GM19372 (cell line): ENCODE results near the gene DGKI.

Experiments
- ATAC-seq: cut with Tn5 transposase; IDR thresholded peaks from one replicate; pipeline ENCODE4 v1.9.1; 2021; ENCODE audit warnings: mild to moderate bottlenecking, low read depth, moderate library complexity; ENCODE audit not compliant: unreplicated experiment

Gene DGKI

DNA sequence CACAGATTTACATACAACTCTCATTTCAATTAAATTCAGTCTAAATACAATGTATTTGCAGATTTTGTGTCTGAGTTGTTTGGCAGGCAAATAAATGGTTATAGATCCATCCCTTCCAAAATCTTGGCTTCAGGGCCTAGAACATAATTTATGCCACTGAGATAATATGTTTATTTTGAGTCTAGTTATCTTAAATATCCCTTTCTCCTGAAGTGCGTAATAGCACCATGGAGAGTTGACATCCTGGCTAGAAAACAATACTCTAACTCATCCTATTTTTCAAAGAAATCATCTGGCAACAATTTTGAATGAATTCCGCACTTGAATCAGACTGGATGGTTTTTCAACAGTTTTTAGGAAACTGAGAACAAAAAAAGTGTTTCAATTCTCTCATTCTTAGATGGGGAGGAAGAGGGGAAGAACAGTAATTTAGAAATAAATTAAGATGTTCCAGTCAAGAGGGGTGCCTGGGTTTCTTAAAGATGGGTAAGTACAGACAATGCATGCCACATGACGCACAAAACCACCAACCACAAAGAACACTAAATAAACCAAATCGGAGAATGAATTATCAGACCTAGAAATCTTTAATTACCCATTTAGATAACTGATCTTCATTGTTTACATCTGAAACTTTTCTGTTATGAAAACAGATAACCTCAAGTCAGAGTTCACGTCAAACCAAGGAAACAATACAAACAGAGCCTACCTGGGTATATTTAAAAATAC, 274.6 kb downstream of the DGKI start:
- no peak for ATAC-seq

DNA sequence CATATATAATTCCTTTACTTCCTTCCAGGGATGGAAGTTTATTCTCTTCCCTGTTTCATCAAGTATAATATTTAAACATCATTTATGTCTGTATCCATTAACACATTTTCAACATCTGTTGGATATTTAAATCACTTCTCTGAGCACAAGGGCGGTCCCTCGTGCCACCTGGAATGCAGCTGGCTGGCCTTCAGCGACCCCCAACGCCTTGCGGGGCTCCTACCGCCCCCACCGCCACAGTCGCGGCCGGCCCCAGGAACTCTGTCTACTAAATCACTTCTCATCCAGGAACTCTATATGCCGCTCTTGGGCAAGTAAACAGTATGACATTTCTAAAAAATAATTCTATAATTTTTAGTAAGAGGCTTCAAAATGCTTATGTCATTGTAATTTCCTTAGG, 282.1 kb downstream of the DGKI start:
- ATAC-seq: no peak

DNA sequence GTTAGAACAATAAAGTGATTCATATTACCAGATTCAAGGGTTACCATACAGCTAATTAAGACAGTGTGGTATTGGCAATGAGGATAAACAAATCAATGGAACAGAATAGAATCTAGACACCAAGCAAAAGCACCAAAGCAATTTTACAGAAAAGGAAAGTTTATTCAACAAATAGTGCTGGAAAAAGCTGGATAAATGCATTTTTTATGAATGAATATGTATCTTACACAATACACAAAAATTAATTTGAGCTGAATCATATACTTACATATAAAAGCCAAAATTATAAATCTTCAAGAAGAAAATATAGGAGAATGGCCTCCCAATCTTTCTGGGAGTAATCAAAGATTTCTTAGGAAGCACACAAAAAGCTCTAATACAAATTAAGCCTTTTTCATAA, 282.8 kb downstream of the DGKI start:
- no peak for ATAC-seq

DNA sequence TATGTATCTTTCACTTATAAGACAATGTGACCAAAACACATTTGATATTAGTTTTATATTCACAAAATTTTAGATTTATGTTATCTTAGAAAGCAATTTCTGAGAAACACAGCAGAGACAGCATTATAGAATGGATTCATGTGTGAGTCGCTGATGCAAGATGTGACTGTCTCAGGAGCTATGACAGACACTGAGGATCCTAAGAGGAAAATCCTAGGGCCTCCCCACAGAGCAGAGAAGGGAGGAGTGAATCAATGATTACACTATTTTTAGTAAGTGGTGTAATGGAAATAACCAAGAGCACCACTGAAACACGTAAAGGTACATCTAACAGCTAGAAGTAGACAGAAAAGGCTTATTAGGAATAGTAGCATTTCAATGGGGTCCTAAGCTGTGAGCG, 299.3 kb downstream of the DGKI start:
- no peak for ATAC-seq

DNA sequence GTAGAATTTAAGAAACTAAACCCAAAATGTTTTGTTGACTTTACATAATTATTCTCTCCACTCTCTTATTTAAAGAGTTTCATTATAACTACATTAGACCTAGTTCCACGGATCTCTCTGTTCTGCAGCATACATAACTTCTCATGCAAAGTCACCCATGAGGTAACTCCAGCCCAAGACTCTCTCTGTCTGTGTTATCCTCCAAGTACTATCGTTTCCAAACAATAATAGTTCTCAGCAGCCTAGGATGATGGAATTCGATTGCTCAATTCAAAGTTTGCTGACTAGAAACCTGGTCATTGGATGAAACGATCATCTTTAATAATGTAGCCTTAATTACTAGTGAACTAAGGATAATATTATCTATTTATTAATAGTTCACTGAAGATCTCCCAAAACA, 300.1 kb downstream of the DGKI start:
- ATAC-seq: no peak

DNA sequence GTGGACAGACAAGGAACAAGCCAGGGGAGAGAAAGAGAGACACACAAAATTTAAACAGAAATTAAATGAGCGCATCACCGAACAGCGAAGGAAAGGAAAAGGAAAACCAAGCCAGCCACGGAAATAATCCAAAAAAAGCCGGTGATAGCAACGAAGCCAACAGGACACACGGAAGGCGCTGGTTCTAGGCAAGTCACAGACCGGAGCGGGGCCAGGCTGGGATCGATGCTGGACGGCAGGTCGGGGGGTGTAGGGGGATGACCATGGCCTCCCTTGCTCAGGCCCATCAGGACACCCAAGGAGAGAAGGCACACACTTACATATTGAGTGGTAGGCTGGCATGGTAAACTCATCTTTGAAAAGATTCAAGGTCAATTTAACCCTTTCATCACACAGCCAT, 300.8 kb downstream of the DGKI start:
- ATAC-seq: no peak

DNA sequence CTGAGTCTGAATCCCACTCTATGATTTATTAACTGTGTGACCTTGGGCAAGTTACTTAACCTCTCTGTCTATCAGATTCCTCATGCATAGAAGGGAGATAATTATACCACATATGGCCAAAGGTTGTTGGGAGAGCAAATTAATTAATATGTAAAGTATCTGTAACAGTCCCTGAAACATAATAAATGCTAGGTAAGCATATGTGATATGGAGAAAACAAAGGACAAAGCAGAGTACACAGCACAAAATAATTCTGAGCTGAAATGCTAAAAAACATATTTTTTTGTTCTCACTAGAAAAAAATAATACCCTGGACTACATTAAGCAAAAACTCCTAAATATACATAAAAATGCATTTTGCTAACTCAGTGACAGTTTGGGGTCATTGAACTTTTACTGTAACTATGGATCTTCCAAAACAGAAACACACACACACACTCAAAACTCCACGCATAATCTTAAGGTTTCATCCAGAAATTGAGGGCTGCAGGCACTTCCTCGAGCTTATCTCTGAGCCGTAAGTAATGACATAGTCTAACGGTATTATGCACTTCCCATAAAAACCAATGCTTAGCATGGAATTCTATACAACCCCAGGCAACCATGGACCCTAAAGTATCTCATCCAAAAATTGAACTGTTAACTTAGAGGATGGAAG, 301.6 kb downstream of the DGKI start:
- ATAC-seq: no peak

DNA sequence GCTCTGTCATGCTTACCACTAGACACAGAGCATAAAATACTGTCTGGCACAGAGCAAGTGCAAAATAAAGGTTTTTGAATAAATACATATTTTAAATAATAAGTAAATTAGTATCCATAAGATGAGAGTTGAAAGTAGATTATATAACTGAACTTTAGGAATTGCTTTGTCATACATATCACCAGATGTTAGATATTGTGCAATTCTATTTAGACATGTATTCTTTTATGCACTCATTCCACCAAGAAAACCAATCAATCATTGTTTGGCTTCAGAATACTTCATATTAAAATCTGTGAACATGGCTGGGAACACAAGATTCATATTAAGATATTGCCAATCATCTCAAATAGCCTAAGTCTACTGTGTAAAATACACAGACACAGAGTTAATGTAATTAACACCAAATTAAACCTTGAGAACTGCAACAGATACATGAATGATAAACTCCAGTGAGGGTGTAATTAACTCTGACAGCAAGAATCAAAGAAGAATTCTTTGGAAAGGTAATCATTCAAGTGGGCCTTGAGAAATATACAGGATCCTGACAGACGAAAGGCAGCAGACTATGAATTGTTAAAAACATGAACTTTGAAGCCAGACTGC, 302.2 kb downstream of the DGKI start:
- ATAC-seq: no peak

DNA sequence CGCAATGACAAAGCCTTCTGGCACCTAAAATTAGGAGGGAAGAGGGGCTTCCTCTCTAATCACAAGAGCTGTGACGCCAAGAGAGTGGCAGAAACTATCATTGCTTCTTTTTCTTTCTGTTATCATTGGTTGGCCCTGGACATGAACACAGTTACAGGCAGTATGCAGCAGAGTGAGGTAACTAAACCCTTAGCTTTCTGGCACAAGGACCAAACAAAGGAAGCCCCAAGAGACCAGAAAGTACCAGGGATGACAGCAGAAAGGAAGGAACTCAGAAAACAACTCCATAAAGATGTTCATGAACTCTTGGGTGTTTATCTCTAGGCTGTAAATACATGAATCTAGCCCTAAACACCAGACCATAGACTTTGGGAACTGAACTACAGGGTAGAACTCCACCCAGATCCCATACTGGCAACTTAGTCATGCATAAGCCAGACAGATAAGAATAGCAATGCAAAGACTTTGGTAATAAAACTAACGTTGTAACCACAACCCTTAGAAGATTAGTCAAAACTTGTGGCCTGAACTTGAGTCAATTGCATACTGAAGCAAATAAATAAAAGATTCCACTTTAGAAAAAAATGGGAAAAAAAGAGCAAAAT, 307.6 kb downstream of the DGKI start:
- ATAC-seq: no peak

DNA sequence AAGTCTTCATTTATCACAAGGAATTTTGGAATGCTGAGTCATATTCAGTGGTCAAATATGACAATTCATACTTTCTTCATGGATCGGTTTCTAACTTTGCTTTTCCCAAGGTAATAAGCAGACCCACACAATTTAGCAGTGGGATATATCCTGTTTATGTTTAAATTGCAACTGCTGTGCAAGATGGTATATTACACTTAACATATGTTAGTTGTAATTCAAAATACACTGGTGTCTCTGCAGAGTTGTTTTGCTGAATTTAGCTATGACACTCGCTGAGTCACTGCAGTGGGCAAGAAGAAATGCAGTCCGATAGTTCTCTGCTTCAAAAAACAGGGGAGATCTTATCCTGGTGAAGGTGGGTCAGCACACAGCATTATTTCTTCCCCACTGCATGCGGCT, 308.4 kb downstream of the DGKI start:
- no peak for ATAC-seq

DNA sequence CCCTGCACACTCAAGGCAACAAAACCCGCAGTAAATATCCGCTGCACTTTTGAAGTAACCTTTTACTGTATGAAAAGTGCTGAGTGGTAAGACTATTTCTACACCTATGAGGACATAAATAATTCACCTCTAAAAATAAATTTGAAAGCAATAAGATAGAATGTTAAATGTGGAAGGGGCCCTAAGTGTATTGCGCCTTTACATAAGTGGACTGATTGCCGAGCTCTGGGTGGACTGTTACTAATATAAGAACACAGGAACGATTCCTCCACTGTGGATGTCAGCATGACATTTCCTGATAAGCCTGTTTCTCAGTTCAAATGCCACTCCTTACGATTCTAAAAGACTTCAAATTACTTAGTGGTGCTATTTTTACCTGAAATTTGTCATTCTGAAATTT, 311.2 kb downstream of the DGKI start:
- ATAC-seq: no peak

DNA sequence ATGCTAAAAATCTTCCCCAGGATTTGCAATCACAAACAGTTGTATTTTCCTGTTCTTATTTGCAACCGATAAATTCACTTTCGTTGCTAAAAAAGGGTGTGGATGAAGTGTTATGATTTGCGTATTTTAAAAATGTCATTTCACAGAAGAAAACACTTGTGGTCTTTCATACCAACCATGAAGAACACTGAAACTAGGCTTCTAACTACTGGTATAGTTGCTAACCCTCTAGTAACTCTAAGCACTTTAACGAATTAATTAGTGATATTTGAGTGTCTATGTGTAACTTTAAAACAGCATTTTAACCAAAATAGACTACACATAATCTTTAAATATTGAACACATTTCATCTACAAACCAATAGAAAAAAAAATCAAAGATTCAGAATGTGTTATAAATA, 315.1 kb downstream of the DGKI start:
- ATAC-seq: no peak

DNA sequence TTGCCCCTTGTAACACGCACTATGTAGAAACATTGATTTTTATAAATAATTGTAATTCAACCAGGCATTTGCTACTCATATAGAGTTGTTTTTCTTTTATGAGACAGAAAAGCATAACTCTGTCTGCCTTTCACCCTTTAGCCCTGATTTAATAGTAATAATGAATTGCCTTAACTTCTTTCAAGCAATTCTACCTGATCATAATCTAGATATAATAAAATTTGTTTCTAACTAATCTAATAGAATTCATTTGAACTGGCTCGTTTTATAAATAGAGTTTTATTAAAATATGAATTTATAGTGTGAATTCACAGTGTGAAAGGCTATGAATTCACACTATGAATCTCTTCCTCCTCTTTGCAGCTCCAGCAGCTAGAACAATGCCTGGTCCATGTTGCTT, 319.1 kb downstream of the DGKI start:
- ATAC-seq: no peak

DNA sequence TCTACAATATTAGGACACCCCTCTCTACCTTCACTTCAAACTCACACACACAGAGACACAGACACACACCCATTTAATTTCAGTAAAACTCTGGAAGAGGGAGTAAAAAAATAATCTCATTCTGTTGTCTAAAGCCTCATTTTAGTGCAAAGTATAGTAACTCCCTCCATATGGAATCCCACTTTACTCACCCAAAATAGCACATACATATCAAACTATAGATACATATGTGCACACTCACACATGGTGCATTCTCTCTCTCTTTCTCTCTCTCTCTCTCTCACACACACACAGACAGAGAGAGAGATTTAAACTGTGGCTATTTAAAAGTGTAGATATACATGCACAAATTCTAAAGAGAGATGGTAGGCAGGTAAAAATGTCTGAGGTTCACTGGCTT, 323.6 kb downstream of the DGKI start:
- ATAC-seq: no peak

DNA sequence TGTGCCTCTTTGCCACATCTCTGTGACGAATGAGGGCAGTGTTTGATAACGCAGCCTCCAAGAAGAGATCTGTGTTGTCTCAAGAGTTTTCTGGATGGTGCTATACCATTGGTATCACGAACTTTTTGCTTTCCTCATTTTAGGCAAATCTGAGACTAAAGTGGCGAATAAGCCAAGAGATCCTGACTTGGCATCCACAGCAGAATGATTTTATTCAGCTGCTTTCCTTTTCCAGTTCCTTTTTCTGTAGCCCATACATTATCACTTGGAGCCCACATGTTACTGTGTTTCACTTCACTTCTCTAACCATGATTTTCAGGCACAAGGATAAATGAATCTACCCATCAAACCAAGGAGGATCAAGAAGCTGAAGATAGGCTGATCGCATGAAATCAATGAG, 325.3 kb downstream of the DGKI start:
- no peak for ATAC-seq

DNA sequence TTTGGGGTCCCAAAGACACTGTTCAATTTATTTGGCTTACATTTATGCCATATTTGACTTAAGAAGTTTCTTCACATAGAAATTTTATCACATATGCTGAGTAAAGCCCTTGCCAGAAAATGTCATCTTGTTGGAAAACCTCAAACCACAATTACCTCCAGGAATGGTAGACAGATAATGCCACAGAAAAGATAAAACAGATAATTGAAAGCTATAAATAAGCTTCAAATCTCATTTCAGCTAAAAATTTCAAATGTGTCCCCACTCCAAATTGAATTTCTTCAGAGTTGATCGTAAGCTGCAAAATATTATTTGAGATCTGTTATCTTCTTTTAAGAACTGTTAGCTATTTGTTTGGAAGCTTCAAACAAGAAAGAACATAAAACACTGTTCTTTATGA, 326.8 kb downstream of the DGKI start:
- ATAC-seq: no peak

DNA sequence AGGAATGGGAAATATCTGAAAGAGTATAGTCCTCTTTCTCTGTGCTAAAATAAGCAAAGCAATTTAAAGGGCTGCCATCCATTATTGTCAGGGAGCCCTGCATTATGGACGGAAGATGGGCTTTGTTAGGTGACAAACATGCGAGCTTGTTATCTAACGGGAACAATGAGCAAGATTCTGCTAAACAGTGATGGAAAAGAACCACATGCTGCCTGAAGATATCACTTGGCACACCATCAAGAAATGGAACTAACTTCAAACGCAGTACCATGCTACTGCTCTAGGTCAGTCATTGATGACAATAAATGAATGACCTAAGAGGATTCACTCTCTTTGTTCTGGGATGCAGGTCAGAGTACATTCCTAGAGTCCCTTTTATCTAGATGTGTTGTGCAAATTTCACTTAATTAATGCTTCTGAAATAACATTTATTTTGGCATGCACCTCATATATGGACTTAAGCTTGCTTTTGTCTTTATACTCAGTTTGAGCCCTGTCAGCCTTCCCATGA, 327.5 kb downstream of the DGKI start:
- ATAC-seq: no peak

DNA sequence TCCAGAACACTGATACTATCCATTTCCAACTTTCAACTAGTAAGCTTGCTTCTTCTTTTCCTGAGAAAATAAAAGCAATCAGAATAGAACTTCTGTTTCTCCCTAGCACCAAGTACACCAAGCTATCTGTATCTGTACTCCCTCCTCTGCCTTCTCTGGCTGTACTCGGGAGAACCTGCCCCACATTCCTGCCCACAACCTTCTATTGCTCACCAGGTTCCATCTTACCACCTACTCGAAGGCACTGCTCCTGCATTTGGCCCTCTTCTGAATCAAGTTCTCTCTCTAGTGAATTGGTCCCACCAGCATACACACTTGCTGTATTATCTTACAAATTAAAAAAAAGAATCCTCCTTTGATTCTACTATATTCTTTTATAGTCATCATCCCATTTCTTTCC, 333.7 kb downstream of the DGKI start:
- ATAC-seq: no peak

DNA sequence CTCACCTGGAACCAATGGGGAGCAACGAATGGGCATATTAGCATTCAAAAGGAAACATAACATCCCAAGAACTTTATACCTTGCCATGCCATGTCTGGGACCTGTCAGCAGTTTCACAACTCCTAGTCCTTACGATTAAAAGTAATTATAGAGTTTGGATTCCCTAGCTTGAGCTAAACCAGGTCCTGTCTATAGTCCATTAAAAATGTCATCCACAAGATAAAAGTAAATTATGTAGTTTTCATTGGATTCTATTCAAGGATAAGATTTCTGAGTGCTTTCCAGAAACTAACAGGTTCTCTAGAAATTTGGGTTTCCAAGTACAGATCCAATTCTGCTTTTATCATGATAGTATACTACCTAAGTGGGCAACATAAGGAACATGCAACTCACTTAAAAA, 339.7 kb downstream of the DGKI start:
- no peak for ATAC-seq

DNA sequence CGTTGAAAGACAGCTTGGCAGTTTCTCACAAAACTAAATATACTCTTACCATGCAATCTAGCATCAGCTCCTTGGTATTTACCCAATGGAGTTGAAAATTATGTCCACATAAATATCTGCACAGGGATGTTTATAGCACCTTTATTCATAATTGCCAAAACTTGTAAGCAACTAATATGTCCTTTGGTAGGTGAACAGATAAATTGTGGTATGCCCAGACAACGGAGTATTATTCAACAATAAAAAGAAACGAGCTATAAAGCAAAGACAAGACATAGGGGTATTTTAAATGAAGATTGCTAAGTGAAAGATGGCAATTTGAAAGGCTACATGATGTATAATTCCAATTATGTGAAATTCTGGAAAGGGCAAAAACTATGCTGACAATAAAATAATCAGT, 340.7 kb downstream of the DGKI start:
- ATAC-seq: no peak

DNA sequence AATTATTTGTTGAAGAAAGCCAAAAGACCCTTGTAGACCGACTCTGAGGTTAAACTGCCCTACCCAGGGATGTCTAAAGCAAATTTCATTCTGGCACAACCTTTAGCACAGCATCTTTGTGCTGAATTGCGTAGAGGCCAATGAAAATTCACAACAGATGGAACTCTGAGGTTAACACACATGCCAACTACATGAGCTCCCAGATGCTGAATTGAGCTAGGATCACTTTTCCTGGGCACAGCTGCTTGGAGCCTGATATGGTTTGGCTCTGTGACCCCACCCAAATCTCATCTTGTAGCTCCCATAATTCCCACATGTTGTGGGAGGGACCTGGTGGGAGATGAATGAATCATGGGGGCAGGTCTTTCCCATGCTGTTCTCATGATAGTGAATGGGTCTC, 345.2 kb downstream of the DGKI start:
- ATAC-seq: no peak

DNA sequence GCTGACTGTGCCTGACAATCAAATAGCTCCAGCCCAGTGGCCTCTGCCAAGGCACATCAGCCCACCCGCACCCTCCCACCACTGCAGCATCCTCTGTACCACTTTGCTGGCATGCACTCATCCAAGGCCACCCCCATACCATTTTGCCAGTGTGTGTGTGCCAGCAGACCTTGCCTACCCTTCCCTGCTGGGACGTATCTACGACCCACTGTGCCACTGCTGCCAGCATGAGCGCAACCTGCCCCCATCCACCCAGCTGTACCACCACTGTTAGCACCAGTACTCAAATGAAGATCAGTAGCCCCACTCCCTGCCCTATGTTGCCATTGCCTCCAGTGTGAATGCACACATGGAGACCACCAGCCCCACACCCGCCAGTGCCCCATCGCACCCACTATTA, 353.9 kb downstream of the DGKI start:
- no peak for ATAC-seq
